OCI-LY3 (cell line): ENCODE measurements around the gene AZU1.

ENCODE experiments used
- CTCF ChIP-seq: fragments of 200-600, 300-600 bp; sonication (generic); IDR thresholded peaks from 2 replicates; pipeline ENCODE4 v1.5.1; 2014; ENCODE audit warnings: antibody characterized with exemption, low read length, low read depth
- EZH2phosphoT487 ChIP-seq: fragments of 200-600 bp; shearing (Covaris generic); IDR thresholded peaks from 2 replicates; pipeline ENCODE4 v1.6.1; 2018; ENCODE audit warnings: antibody characterized with exemption, mixed run types, low read depth

DNA sequence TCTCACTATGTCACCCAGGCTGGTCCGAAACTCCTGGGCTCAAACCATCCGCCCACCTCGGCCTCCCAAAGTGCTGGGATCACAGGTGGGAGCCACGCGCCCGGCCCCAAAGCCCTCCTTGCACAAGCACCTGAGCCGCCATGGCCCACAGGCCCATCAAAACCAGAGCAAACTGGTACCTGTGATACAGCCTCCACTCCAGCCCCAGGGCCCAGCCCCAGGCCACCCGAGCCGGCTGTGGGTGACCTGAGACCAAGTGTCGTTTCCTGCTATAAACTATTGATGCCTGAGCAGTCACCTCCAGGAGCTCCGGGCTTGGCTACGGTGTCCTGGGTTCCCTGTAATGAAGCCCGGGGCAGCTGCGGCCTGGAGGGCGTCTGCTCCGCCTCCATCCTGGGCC is 40.1 kb upstream of the AZU1 start:
- TF ChIP-seq EZH2phosphoT487 (no peak), CTCF (no peak)
